DND-41 (cell line): ENCODE results near the gene FOXO3.

Experiments
- EZH2 ChIP-seq: IDR thresholded peaks from 3 replicates; pipeline ENCODE4 v1.6.1; 2012; ENCODE audit warnings: borderline replicate concordance, low read depth, mild to moderate bottlenecking, moderate library complexity, low read length, inconsistent platforms; ENCODE audit not compliant: severe bottlenecking
- TF ChIP-seq, protein P1 (sequence below): IDR thresholded peaks from 2 replicates; pipeline ENCODE4 v1.5.1; 2012; ENCODE audit warnings: borderline replicate concordance, low read length, moderate library complexity, mild to moderate bottlenecking; ENCODE audit not compliant: poor library complexity, severe bottlenecking; ENCODE audit errors: extremely low read depth

- TF ChIP-seq, protein P1, sequence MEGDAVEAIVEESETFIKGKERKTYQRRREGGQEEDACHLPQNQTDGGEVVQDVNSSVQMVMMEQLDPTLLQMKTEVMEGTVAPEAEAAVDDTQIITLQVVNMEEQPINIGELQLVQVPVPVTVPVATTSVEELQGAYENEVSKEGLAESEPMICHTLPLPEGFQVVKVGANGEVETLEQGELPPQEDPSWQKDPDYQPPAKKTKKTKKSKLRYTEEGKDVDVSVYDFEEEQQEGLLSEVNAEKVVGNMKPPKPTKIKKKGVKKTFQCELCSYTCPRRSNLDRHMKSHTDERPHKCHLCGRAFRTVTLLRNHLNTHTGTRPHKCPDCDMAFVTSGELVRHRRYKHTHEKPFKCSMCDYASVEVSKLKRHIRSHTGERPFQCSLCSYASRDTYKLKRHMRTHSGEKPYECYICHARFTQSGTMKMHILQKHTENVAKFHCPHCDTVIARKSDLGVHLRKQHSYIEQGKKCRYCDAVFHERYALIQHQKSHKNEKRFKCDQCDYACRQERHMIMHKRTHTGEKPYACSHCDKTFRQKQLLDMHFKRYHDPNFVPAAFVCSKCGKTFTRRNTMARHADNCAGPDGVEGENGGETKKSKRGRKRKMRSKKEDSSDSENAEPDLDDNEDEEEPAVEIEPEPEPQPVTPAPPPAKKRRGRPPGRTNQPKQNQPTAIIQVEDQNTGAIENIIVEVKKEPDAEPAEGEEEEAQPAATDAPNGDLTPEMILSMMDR, result no peak
- TF ChIP-seq EZH2, result no peak
Measured at GRCh38 chr6:108610957-108611586, 50.4 kb downstream of the FOXO3 start.
